NCI-H1417 (cell line): ENCODE measurements around the gene ASB9.
"Not testable (repeated sequence)": the region's sequence is repeated elsewhere in the genome, so short reads cannot be mapped to it uniquely, and the experiment has no call there.

ENCODE experiments used
- DNase-seq, 3 experiments: peaks; one replicate each; lab custom pipeline; 2025; lab: John Stamatoyannopoulos, UW

The ASB9 gene

DNA sequence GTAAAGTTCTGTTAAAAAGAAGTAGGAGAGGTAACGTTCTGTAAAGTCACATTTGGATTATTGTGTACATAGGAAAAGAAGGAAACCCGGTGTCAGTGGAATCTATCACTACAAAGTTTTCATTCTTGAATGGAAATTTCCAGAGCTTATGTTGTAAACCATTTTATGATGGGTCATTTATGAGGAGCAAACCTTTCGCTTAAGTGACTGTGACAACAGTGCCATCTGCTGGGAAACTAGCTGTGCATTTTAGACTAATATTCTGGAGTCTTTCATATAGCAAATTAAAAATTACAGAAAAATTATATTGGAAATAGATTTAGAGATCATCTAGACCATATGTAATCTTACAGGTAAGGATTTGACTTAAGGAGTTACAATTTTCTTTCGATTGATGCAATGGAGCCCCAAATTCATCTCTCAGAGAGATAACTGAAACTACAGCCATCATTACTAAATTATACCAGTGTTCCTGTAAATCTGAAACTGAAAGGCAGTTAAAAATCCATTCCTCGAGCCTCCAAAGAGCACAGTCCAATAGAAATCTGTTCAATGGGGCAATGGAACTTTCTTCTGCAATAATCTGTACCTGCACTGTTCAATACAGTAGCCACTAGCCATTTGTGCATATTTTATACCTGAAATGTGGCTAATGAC is 26.9 kb downstream of the ASB9 start:
- peak; percentile 34 to 81 (median 52) for DNase-seq

DNA sequence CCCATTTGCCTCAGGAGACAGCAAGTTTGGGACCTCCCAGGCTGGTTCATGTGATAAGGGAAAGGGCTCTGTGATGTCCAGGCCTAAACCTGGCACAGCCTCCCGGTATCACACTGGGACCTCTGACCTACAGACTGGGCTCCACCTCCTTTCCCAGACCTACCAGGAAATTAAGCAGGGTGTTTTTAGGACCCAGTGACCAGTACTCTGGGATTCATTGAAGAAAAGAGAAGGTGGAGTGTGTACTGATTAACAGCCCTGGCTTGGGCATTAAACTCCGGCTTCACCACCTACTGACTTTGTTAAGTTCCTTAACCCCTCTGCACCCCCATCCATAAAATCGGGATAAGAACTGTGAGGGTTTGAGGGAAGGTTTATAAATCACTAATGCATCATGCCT is 28.6 kb downstream of the ASB9 start:
- DNase-seq, result no peak

DNA sequence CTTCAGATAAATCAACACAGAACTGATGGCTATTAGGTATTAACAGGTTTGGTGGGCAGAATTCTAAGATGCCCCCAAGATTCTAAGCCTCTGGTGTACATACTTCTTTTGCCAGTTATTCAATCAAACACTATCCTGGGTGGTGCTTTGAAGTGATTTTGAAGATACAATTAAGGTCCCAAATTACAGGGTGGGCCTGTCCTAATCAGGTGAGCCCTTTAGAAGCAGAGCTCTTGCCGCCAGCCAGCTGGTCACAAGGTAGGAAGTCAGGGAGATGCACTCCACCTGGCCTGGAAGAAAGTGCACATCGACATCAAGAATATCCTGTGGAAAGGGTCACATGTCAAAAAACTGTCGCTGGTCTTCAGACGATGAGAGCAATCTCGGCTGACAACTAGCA is 29.5 kb downstream of the ASB9 start:
- no peak for DNase-seq

DNA sequence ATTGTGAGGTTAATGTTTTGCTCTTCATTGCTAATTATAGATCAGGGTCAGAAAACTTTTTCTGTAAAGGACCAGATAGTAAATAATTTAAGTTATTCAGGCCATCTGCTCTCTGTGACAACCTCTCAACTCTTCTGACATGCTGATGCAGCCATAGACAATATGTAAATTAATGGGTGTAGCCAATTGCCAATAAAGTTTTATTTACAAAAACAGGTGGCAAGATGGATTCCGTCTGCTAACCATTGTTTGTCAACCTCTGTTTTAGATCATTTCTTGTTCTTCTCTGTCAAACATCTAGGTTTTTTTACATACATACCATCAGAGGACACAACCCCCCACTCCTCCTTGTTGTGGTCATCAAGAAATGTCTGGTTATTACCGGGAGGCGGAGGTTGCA is 33.7 kb downstream of the ASB9 start:
- no peak for DNase-seq

DNA sequence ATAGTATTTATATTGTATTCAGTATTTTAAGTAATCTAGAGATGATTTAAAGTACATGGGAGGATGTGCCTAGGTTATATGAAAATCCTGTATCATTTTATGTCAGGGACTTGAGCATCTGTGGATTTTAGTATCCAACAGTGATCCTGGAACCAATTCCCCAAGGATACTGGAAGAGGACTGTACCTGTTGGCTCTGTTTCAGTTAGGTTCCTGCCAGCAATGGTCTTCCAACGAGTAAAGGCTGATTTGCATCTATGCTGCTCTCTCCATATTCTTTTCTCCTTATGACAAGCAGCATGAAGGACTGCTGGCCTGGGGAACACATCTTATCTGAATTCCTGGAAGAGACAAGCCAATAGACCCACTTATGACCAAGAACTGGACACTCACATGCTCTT is 34.9 kb downstream of the ASB9 start:
- no peak for DNase-seq

DNA sequence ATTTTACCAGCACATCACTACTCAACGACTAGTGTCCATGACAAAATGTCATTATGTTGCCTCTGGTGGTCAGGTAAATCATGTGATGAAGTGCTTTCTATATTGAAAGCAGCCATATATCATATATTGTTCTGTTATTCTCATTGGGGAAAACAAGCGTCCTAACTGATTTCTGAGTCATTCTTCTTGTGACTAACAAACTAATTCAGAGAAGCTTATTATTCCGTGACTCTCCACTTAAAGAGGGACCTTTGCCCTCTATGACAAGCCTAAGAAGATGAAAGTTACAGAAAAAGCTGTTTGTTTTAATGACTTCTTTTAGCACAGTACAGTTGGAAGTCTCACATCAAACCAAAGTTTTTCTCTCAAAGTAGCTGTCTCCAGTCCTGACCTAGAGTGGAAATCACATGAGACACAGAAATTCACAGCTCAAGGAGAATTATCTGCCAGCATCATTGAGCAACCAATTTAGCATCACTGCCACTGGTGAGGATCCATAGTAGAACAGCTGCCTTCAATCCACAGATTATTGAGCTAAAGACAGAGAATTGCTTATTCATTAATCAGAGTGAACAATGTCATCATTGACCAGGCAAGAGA is 36.4 kb downstream of the ASB9 start:
- no peak for DNase-seq

DNA sequence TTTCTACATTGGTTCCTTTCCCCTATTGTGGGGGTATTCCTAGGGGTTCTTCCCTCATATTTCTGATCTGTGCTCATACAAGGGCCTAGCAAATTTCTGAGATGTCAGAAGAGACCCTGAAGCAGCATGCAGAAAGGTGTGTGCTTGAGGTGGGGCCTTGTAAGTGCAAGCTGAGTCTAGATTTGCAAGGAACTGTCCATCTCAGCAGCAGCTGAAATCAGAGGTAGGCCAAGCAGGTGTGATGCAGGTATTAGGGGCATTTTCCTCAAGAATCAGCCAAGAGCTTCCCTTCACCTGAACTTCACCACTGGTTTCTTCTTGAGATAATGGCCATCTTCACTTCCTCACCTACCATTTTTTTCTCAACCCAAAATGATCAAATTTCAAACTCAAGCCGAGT is 45.1 kb downstream of the ASB9 start:
- DNase-seq, result no peak

DNA sequence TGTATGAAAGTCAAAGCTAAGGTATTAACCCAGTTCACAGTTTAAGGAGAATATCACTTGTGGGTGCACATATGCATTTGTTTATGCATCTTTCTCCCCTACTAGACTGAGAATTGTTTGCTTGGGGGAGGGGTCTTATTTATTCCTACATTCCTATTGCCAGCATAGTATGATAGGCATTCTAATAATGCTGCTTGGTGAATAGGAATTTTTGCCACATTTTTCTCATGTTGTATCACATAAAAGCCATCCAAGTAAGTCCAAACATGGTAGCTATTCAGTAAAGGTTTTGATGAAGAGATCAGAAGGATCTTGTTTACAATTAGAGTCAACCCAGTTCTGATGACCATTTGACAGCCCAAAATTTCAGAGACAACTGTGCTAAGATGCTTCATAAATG is 48.6 kb downstream of the ASB9 start:
- DNase-seq, result no peak

DNA sequence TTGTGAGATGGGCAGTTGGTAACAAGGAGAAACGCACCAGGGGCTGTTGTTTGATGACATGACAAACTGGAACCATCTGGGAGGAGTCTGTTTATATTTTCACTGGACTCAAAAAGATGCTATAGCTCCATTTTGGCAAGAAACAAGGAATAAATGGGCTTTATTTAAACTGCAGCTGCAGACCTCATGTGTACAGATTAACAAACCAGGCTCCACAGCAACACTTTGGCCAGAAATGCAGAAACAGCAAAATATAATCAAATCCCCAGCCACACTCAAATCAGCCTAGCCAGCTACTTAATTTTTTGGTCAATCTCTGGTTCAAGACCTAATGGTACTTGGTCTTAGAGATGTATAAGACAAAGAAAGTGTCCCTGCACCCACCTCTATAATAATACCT is 52.7 kb downstream of the ASB9 start:
- no peak for DNase-seq

DNA sequence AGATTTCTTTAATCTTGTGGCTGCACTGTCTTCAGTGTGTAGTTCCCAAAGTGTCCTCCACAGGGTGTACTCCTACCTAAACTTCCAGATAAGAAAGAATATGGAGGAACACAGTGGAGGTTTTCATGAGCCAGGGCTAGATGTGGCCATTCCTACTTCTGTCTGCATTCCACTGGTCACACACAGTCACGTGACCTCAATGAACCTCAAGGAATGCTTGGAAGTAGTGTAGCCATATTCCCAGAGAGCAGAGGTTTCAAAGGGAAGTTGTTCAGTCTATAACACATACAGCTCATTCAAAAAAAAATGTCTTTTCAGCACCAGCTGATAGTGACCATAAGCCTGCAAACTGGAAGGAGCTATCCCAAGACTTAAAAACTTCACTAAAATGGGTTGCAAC is 53.6 kb downstream of the ASB9 start:
- DNase-seq, result no peak

DNA sequence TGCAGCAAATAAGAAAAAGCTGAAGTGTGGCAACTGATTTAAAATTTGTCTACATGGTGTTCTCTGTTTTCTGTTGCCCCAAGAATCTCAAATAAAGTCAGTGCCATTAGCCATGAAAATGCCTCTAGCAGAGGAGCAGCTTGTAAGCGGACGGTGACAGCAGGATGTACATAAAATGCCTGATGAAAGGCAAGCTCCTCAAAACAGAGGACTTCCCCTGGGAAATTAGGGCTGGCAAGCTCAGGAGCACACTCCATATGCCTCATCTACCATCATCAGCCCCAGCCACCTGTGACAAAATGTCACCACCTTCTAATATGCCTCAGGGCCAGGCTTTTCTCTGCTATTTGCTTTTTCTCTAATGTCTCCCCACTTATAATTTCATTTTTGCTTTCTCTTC is 54.5 kb downstream of the ASB9 start:
- no peak for DNase-seq

DNA sequence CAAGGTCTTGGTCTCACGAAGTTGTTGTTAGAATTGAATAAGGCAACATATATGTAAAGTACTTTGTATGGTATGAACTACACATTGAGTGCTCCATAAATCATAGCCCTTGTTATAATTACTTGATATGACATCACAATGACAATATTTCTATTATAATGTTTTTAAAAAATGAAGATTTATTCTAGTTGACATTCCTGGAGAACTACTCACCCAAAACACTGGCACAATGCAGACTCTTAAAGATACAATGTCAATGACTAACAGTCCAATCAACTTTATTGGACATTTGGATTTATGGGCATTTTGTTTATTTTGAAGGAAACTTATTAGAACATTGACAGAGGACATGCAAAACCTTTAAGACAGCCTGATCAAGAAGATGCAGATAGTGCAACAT is 55.3 kb downstream of the ASB9 start:
- no peak for DNase-seq

DNA sequence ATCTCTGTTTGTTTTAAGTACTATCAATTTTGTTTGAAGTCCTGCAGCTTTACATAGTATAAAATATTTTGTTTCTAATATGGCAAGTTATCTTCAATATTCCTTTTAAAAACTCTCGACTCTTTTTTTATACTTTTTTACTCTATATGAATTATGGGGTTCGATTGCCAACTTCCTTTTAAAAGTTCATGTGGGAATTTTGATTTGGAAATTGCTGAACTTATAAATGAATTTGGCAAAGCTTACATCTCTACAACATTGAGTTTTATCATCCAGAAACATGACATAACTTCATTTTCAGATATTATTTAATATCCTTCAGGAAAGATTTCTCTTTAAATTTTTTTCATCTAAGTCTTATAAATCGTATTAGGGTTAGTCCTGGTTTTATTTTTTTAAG is 60.8 kb downstream of the ASB9 start:
- no peak for DNase-seq

DNA sequence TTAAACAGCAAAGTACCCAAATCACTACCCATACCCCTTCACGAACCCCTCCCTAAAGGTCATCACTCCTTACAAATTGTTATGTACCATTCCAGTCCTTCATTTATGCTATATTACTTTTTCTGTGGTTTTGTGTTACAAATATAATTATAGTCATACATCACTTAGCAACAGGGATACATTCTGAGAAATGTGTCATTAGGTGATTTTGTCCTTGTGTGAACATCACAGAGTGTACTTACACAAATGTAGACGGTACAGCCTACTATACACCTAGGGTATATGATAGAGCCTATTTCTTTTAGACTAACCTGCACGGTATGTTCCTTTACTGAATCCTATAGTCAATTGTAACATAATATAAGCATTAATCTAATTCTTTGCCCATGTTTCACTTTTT is 61.9 kb downstream of the ASB9 start:
- DNase-seq, result peak in 1 of 3 experiments; percentile 31

DNA sequence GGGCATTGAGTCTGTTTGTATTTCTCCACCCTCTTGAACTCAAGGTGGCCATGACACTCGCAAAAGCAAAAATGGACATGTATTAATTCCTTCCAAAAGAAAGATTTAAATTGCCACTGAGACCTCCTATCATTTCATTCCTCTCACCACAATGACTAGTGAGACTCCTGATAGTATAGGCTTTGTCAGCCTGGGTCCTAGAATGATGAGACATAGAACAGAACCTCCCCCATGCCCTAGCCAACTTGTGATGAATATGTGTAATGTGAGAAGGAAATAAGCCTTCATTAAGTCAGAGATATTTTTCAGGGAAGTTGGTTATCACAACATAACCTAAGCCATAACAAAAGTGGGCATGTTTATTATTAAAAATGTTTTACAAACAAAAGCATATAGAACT is 62.5 kb downstream of the ASB9 start:
- no peak for DNase-seq

DNA sequence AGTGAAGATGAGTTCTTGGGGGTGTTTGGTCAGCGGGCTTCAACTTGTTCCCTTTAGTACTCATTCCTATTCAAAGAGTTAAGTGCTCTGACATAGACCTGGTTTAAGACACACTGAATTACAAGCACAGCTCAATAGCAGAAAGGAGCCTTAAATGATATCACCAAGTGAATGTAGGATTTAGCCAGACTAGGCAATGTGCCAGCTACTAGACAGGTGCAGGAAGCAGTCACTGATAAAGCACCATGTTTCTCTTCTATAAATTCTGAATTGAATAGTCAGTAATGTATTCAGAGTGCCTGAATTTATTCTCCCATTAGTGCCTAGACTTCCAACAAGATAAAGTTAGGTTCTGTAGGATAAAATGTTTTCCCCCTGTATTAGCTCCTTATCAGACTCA is 63.6 kb downstream of the ASB9 start:
- DNase-seq, result peak; percentile 26 to 80 (median 31)

DNA sequence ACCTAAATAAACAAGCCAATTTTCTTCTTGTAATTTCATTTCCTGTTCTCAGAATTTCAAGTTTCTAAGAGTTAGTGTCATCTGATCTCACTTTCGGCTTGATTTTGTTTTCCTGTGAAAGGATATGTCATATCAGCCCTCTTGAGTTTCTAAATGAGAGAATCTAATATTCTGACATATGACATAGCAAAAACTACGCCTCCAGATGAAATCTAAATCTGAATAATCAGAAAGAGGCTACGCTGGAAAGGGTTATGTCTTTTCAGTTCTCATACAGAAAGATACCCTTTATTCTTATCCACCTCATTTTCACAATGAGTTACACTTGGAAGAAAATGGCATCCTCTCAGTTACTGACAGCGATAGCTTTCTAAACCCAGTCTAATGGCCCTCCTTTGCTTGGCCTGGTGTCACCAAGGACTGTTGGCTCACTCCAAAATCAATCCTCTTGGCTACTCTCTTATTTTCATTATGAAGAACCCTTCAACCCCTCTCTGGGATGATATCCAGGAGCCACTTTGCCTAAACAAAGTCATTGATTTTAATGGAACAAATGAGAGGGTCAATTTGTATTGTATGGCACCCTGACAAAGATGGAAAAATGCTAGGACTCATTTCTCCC is 65.6 kb downstream of the ASB9 start:
- DNase-seq, result no peak

DNA sequence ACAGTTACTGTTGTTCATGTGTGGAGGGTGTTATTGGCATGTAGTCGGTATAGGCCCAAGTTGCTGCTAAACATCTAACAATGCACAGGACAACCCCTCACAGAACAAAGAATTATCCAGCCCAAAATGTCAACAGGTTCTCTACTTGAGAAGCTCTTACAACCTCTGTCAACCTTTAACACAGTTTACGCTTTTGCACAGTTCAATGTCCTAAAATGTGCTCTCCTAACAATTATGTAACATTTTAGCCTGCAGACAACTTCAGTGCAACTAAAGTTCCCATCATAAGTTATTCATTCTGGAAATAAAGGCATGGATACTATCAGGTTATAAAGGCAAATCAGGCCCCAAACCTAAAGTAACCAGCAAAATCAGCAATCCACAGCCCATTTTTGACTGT is 66.2 kb downstream of the ASB9 start:
- no peak for DNase-seq

DNA sequence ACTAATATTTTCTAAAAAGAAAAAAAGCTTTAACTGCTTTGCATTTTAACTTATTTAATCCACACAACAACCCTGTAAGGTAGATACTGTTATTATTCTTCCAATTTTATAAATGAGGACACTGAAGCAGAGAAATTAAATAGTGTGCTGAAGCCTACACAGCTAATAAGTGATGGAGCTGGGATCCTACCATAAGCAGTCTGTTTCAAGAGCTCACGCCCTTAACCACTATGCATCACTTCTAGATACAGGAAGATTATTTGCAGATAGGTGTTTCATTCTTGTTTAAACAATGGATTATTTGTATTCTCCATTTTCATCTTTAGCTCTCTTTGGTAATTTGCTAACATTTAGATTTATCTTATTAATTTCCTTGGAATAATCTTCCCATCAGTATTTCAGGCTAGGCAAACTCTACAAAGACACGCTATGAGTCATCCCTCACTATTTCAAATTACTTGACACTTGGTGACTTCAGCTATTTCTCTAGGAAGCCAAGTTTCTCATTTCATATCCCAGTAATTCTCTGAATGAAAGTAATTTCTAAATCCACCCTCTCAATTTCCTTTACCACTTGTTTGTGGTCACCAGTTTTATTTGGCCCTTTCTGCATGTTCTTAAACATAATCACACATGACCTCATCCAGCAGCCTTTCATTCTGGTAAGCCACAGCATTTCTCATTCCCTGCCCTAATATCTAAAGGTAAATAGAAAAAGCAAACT is 67.3 kb downstream of the ASB9 start:
- no peak for DNase-seq

DNA sequence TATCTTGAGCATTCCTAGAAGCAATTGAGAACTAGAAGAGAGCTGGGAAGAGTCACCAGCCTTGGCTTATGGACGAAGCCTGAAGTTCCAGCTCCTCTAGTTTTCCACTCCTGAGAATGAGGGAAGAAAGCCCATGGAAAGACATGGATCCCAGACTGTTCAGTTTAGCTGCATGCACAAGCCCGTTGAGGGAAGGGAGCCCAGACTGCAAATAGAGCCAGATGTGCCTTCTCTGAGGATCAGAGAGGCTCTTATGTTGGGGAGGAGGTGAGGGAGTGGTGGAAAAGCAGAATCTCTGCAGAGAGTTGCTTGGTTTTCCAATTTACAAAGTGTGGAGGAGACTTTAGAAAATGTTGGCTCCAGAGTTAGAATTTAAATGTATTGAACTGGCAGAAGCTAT is 69.0 kb downstream of the ASB9 start:
- no peak for DNase-seq

DNA sequence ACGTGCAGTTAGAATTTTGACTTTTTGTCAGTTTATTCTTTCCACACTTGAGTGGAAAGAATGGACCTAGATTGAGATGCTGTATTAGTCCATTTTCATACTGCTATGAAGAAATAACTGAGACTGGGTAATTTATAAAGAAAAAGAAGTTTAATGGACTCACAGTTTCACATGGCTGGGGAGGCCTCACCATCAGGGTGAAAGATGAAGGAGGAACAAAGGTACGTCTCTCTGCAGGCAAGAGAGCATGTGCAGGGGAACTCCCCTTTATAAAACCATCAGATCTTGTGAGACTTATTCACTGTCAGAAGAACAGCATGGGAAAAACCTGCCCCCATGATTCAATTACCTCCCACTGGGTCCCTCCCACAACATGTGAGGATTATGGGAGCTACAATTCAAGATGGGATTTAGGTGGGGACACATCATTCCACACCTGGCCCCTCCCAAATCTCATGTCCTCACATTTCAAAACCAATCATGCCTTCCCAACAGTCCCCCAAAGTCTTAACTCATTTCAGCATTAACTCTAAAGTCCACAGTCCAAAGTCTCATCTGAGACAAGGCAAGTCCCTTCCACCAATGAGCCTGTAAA is 71.2 kb downstream of the ASB9 start:
- not testable (repeated sequence) for DNase-seq

DNA sequence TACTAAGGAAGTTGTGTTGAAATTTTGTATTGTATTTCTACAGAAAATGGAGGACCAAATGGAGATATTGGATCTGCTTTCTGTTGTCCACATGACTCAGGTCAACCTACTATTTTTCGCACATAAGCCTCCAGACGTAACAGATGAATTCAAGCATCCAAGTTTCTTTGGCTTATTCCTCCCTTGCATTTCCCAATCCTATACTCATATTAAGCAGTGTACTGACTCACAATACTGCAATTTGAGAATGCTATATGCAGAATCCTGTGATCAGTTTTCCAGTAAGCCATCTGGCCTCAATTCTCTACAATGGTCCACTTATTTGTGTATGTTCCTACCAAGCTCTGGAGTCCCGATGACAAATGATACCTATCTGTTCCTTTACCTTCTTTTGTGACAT is 75.7 kb downstream of the ASB9 start:
- DNase-seq, result no peak
